HG02763 (cell line): ENCODE results near the gene IGSF22.
"Not testable (repeated sequence)": the region's sequence is repeated elsewhere in the genome, so short reads cannot be mapped to it uniquely, and the experiment has no call there.

Experiments used
- ATAC-seq: cut with Tn5 transposase; IDR thresholded peaks from one replicate; pipeline ENCODE4 v1.9.1; 2021; ENCODE audit warnings: mild to moderate bottlenecking, moderate library complexity; ENCODE audit not compliant: unreplicated experiment

IGSF22 gene

GRCh38 chr11:18692941-18693760 is 32.8 kb downstream of the IGSF22 start:
- ATAC-seq = no peak

GRCh38 chr11:18691467-18692140 is 34.4 kb downstream of the IGSF22 start:
- not testable (repeated sequence) for ATAC-seq

- no peak for ATAC-seq
Measured at GRCh38 chr11:18684267-18684666, 41.7 kb downstream of the IGSF22 start.

GRCh38 chr11:18682466-18682865 is 43.5 kb downstream of the IGSF22 start:
- no peak for ATAC-seq

- ATAC-seq = not testable (repeated sequence)
Measured at GRCh38 chr11:18681949-18682348, 44.0 kb downstream of the IGSF22 start.

- no peak for ATAC-seq
Measured at GRCh38 chr11:18677560-18677959, 48.4 kb downstream of the IGSF22 start.

GRCh38 chr11:18676803-18677202 is 49.2 kb downstream of the IGSF22 start:
- no peak for ATAC-seq

- not testable (repeated sequence) for ATAC-seq
Measured at GRCh38 chr11:18672209-18672608, 53.8 kb downstream of the IGSF22 start.

- ATAC-seq = no peak
Measured at GRCh38 chr11:18671246-18671645, 54.7 kb downstream of the IGSF22 start.

- ATAC-seq = no peak
Measured at GRCh38 chr11:18669711-18670110, 56.3 kb downstream of the IGSF22 start.

GRCh38 chr11:18669219-18669596 is 56.8 kb downstream of the IGSF22 start:
- ATAC-seq = no peak

- ATAC-seq = no peak
Measured at GRCh38 chr11:18668131-18668530, 57.9 kb downstream of the IGSF22 start.

GRCh38 chr11:18665353-18665872 is 60.6 kb downstream of the IGSF22 start:
- not testable (repeated sequence) for ATAC-seq

GRCh38 chr11:18657673-18658072 is 68.3 kb downstream of the IGSF22 start:
- no peak for ATAC-seq
